Bone marrow (tissue), 2 donors: ENCODE data around the gene ANKRD22.
"Not testable (repeated sequence)": the region's sequence is repeated elsewhere in the genome, so short reads cannot be mapped to it uniquely, and the experiment has no call there.

Experiments used
- DNase-seq, 2 donors: peaks; one replicate each; lab custom pipeline; 2025; lab: John Stamatoyannopoulos, UW

ANKRD22 gene

GRCh38 chr10:88851706-88852105 lies at the start of gene ANKRD22:
ANKRD22 (minus strand) TSS chr10:88851844; CDS start chr10:88851607, 237 bp downstream.
- peak in 1 of 2 donors; percentile 69 for DNase-seq

DNA sequence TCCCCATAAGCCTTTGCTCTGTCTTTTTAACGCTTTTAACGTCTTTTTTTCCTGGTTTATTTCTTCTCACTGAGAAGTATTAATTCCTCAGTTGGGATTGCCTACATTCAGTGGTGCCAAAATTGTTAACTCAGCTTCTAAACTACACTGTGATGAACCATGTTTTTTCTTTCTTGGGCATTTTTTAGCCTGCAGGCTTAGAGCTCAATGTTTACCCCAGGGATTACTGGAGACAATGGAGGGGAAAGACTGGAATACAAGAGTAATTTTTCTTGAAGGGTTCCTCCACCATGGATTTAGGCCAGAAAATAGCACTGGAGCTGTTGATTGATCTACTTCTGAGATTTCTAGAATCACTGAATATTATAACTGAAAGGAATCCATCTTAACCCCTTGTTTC lies 48.2 kb upstream of the ANKRD22 start:
- no peak for DNase-seq

GRCh38 chr10:88898727-88899126 lies 47.1 kb upstream of the ANKRD22 start:
- DNase-seq, result no peak

DNA sequence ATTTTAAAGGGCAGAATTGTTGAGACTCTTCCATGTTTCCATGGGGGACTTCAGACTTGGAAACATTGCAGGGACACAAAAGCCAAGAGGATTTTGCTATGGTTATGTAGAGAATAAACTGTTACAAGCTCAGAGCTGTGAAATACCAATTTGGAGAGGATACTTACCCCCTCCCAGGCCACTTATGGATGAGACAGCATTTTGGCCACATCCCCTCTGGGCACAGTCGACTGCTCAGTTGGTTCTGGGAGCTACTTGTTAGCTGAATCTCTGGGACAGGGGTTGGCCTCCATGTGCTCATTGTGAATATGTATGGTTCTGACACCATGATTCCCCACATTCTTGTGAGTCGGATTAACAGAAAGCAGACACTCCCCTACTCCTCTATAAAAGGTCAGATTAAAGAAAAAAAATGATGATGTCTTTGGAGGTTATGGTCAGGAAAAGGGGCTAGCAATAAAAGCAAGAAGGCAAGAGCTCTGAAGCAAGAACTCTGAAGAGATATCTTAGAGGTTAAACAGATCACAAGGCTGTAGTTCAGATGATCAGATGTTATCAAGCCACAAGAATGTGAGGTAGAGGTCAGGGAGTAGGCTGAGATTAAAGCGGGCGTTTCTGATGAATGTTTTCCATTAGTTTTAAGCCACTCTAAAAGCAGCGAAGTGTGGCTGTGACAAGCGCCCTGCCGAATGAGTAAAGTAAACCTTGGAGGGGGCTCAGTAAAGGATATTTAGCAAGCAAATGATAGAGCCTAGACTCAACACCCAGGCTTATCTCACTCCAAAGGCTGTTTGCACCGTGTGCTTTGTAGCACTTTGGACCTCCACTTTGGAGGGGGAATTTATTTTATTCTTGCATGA lies 45.6 kb upstream of the ANKRD22 start:
- DNase-seq, result no peak

- no peak for DNase-seq
Measured at GRCh38 chr10:88896372-88896993, 44.8 kb upstream of the ANKRD22 start.

GRCh38 chr10:88895250-88895649 lies 43.6 kb upstream of the ANKRD22 start:
- no peak for DNase-seq

GRCh38 chr10:88893611-88894010 lies 42.0 kb upstream of the ANKRD22 start:
- DNase-seq, result no peak

DNA sequence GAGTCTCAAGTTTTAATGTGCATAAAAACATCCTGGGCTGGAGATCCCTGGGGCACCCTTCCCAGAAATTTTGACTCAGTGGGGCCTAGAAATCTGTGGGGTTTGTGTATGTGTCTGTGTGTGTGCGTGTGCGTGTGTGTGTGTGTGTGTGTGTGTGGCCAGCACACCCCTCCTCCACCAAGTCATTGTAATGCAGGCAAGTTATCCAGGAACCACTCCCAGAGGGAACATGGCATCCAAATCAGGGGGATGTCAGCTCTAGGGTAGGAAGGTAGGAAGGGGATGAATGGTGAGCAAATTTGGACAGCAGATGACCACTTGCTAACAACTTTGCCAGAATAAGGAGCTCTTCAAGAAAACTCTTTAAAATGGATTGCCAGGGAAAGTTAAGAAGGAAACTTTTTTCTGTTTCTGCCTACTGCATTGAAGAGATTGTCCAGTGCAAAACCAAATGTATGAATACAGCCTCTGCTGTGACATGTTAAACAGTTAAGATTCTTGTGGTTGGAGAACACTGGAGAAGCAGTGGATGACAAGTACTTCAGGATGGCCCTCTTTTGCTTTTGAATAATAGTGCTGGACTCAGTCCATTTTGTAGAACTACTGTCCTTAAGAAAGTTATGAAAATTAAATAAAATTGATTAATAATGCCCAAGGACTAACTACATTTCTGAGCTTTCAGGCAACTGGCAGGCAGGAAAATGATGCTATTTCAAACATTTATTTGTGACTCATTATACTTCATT lies 40.8 kb upstream of the ANKRD22 start:
- no peak for DNase-seq

DNA sequence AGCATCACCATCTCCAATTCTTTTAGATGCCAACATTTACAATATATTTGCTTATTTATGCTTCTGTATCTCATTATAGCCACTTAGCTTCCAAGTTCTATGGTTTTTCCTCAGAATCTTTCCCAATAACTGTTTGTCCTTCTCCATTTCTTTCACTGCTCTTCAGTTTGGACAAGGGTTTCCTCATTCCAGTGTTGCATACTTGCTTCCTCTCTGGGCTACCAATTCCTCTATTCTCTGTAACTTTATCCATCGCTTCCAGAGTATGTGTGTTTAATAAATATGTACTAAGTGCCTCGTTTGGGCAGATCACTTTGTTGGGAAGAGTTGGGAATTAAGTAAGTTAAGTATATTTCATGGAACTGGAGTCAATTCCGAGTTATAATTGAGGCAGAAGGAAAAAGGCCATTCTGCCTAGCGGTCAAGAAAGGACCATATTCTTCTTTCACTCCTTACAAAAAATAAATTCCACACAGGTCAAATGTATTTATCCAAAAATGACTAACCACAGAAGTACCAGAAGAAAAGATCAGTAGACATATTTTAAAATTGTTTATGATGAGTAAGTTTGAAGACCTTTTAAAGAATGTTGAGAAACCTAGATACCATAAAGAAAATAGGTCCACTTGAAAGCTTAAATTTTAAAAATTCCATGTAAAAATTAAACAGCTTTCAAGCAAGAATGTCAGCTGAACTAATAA lies 39.2 kb upstream of the ANKRD22 start:
- no peak for DNase-seq

- DNase-seq, result no peak
Measured at GRCh38 chr10:88889559-88890337, 38.1 kb upstream of the ANKRD22 start.

GRCh38 chr10:88888810-88889445 lies 37.3 kb upstream of the ANKRD22 start:
- DNase-seq, result no peak

DNA sequence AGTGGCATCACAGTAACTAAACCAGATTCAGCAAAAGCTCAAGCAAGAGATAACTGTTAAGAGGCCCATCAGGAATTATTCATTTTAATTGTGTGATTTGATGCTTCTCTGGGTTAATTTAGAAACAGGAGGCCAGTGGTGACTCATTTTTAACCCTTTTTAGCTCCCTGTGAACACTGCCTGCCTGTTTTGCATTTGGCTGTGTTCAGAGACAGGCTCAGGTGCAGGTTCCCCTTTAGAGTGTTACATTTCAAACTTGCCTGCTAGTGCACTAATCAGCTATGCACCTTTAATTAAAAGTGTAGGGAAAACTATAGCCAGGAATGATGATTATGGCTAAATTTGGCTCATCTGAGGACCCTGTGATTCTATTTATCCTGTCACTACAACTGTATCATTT lies 34.9 kb upstream of the ANKRD22 start:
- DNase-seq, result no peak

DNA sequence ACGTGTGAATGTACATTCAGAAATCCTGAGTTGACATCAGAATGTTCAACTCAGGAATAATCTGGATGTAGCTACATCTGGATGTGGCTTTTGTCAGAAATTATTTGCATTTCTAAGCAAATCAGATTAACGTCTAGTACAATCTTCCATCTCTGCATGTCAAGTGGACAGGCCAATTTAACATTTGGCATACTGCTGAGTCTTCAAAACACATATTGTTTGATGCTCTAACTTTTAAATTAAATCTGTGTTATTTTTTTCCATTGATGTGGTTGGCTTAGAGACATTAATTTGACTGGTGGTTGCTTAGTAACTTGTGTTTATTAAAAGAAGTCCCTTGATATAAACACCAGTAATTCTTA lies 31.8 kb upstream of the ANKRD22 start:
- no peak for DNase-seq

DNA sequence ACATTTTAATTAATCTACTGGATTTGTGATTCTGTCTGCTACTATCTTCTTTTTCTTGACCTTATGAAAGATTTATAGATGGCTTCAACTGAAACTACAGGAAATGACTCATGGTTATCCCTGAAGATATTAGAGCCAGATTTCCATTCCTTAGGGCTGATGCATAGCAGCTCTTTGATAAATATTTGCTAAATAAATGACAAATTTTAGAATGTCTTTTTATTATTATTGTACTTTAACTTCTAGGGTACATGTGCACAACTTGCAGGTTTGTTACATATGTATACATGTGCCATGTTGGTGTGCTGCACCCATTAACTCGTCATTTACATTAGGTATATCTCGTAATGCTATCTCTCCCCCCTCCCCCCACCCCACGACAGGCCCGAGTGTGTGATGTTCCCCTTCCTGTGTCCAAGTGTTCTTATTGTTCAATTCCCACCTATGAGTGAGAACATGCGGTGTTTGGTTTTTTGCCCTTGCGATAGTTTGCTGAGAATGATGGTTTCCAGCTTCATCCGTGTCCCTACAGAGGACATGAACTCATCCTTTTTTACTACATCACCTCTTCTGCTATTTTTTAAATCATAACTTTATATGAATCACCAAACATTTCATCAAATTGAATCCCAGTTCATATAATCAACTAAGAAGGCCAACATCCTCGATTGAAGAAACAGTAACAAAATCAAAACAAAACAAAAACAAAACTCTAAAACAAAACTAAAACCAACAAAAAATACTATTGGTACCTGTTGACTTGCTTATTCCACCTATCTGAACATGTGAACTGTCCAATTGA lies 31.2 kb upstream of the ANKRD22 start:
- DNase-seq, result not testable (repeated sequence)

- no peak for DNase-seq
Measured at GRCh38 chr10:88881922-88882645, 30.4 kb upstream of the ANKRD22 start.

DNA sequence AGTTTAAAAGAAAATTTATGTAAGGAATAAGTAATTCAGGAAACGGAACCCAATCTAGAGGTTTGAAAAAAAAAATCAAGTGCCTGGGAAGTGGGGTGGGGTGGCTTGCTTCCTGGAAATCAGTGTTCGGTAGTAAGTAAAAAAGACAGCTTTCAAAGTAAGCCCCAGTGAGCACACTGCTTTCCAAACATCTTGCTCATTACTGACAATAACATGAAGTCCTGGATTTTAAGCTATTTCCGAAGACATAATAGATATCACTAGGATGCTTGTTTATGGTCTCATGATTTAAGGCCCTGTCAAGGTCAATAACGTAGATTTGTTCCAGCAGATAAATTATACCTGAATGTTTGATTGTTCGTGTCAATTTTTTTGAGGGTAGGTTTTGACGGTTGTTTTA lies 29.7 kb upstream of the ANKRD22 start:
- DNase-seq, result no peak

DNA sequence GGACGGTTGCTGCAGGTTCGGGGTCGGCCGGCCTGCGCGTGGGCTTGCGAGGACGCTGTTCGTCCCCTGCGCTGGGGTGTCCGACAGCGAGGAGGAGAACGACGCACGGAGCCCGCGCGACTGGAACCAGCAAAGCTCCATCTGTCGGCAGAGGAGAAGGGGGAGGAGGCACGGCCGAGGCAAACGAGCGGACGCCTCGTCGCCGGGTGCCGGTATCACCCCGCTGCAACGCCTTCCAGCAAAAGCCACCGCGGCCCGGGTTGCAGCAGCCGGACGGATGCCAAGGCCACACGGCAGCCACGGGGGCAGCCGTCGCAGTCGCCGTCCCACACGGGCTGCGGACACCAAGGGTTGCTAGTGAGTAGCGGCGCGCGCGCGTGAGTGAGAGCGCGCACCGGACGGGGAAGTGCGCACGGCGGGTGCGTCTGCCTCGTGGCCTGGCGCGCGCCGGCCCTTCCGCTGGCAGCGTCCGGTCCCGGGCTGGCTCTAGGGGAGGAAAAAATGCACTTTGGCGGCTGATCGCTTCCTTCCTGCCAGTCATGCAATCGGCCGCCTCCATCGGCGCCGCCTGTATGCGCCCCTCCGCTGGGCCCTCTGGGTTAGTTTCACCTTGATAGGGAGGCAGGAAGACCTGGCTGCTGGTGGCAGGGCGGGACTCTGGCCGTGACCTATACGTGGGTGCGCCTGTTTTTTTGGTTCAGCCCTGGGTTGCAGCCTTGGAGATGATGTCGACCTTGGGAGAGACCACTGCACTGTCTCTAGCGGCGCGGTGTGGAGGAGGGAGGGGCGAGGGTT lies 28.8 kb upstream of the ANKRD22 start:
- peak; percentile 46 to 81 for DNase-seq

- no peak for DNase-seq
Measured at GRCh38 chr10:88879534-88880281, 28.1 kb upstream of the ANKRD22 start, which contains the start of gene STAMBPL1. STAMBPL1 (plus strand) TSS chr10:88880245; CDS start chr10:88901709, 21,464 bp downstream.
